GM18868 (cell line): ENCODE results near the gene TFF2.

Experiments
- ATAC-seq: cut with Tn5 transposase; IDR thresholded peaks from one replicate; pipeline ENCODE4 v1.9.1; 2021; ENCODE audit warnings: mild to moderate bottlenecking, moderate library complexity; ENCODE audit not compliant: unreplicated experiment

The TFF2 gene

DNA sequence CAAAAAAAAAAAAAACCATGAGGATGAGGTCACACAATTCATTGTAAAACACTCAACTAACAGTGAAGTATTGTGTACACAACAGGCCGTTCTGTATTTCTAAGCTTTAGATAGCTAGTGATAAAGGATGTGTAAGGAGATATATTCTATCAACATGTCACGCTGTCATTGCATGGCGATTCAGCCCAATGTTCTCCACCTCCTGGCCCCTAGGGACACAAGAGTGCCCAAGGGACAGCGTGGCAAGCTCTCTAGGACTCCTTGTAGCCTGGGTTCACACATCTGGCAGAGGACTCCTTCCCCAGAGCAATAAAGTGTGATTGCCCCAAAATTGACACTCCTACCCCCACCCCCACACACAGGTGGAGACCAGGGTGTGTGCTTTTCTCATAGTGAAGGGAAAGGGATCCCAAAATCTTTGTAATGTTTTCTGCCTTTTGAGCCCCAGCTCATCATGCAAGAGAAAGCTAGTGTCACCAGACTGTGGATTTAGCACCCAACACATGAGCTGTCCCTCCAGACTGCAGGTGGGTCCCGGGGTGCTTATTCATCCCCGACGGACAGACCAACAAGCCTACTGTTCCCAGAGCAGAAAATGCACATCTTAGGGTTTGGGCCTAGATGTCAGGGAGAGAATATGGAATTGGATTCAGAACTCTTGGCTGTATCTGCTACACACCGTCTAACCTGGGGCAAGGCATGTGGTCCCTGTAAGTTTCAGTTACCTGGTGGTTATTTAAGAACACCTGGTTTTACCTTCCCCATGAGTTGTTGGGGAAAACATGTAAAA, 33.6 kb upstream of the TFF2 start:
- no peak for ATAC-seq

- no peak for ATAC-seq
These were observed 32.5 kb upstream of the TFF2 start for GRCh38 chr21:42383331-42383730.

DNA sequence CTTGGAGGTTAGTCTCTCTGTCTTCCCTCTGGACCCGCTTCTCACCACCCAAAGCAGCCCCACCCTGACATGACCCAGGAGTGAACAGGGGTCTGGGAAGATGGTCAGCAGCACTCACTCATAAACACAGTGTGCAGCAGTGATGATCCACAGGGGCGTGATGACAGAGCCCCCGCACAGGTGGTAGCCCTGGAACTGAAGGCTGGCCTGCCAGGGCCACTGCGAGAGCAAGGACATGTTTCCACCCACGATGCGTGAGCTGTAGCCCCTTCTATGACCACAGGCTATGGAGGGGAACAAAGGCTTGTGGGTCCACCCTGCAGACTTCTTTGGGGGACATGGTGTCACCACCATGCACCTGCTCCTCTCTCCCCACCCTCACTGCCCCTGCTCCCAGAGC, 32.1 kb upstream of the TFF2 start:
- no peak for ATAC-seq

DNA sequence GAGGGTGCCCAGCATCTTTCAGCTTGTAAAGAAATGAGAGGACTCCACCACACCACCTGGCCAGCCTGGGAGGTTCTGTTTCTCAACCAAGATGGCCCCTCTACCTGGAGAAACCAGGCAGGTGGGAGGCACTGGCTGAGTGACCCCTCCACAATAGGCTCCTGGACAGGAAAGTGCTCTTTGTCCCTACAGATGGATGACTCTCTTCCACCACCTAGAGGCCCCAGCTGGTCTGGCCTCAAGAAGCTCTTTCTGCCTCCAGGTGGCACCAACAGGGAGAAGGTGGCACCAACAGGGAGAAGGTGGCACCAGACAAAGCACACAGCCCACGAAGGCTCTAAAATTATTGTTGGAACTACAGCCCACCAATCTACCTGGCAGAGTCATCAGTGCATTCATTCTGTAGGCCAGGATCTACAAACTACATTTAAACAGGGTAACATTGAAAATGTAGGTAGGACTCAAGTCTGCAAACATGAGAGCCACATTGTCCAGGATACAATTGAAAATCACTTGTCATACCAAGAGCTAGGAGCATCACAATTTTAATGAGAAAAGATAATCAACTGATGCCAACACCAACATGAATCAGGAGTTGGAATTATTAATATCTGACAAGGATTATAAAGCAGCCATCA, 30.7 kb upstream of the TFF2 start:
- no peak for ATAC-seq

GRCh38 chr21:42379426-42380215, 28.8 kb upstream of the TFF2 start:
- no peak for ATAC-seq

DNA sequence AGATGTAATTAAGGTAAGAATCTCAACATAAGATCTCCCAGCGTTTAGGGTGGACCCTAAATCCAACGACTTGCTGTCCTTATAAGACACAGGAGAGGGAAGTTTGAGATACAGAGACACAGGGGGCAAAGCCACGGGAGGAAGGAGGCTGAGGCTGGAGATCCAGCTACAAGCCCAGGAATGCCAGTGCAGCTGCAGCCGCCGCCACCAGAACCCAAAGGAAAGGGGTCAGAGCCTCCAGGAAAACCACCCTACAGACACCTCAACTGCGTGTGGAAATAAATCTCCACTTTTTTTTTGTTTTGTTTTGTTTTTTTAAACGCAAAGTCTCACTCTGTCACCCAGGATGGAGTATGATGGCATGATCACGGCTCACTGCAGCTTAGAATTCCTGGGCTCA, 27.6 kb upstream of the TFF2 start:
- ATAC-seq, result no peak

GRCh38 chr21:42377951-42378340, 27.2 kb upstream of the TFF2 start:
- ATAC-seq, result no peak

DNA sequence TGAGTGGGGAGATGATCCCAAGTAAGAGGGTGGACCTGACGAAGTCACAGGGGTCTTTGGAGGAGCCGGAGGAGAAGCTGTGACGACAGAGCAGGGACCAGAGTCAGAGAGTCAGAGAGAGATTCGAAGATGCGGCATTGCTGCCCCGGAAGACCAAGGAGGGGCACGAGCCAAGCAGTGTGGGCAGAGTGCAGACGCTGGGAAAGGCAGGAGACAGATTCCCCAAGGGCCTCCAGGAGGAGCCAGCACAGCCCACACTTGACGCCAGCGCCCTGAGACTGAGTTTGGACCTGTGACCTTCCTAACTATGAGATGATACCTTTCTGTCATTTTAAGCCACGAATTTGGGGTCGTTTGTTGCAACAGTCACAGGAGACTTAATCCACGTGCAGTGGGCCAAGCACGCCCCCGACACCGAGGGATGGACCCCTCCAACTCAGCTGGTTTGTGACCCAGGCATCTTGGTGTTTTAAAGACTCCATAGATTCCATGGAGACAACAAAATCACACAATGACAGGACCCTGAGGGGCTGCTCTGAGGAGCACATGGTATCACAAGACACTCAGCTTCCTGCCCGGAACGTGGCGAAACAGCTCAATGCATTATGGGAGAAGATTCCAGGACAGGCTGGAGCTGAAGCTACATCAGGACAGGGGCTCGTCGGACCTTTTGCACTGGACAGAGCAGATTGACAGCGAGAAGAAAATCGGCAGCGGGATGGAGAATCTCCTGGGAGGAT, 26.6 kb upstream of the TFF2 start:
- ATAC-seq, result no peak

DNA sequence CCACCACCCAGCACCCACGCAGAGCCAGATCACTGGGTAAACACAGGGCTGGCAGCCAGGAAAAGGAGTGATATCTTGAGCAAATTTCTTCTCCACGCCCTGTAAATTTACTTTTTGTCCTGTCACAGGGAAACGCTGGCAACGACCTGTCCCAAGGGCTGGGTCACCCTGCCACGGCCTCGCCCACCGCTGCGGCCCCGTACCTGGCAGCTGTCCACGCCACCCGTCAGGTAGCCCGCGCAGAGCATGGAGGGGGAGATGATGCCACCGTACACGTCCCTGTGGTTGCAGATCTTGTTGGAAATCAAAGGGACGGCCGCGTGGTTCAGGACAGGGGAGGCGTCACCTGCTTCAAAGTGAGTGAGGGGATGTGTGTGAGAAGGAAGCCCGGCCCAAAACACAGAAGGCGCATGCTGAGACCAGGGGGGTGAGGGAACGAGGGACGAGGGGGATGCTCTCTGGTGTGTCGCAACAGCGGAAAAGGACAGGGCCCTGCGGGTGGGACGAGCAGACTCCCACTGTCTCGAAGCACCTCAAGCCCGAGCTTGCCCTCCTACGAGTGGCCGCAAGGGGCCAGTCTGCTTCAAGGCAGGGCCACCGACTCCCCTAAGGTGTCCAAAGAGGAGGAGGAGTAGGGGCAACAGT, 25.7 kb upstream of the TFF2 start:
- no peak for ATAC-seq

GRCh38 chr21:42375966-42376337, 25.2 kb upstream of the TFF2 start:
- ATAC-seq, result no peak

DNA sequence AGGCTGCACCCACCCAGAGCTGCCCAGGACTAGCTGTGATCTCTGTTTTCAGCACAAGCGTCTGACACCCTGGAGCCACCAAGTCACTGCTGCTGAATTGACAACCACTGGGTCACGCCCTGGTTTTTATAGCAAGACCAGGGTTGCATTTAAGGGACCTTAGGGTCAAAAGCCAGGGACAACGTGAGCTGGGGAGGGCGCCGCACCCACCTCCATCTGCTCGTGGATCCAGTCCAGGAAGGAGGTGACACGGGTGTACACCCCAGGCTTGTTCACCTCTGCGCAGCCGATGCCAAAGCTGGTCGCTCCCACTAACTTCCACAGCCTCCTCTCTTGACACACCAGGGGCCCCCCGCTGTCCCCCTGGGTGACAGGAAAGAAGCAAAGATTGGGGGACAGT, 24.7 kb upstream of the TFF2 start:
- no peak for ATAC-seq

DNA sequence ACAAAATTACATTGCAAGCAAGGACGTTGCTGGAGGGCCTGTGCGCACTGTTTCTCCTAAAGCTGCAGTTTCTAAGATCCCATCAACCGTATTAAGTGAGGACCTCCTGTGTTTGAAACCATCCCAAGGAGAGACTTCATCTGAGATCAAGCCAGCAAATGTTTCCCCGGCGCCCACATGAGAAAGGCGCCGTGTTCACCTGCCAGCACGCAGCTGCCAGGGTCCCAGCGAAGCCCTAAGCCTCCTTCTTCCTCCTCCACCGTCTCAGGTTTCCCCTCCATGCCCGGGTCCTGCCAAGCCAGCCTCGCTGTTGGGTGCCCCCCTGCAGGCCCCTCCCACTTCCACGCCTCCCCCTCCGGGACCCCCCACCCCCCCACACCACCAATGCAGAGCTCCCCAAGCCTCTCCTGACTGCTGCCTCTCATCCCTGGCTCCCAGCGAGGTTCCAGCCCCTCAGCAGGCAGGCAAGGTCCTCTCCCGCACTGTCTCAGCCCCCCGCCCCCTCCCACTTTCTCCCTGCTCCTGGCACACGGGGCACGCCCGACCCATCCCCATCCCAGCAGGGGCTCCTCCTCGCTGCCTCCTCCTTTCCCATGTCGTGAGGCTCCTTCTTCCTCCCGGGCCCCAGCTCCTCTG, 24.2 kb upstream of the TFF2 start:
- ATAC-seq, result no peak

GRCh38 chr21:42374457-42374856, 23.7 kb upstream of the TFF2 start:
- ATAC-seq, result no peak

GRCh38 chr21:42373908-42374455, 23.2 kb upstream of the TFF2 start:
- ATAC-seq, result no peak

GRCh38 chr21:42373196-42373907, 22.6 kb upstream of the TFF2 start:
- ATAC-seq, result no peak

DNA sequence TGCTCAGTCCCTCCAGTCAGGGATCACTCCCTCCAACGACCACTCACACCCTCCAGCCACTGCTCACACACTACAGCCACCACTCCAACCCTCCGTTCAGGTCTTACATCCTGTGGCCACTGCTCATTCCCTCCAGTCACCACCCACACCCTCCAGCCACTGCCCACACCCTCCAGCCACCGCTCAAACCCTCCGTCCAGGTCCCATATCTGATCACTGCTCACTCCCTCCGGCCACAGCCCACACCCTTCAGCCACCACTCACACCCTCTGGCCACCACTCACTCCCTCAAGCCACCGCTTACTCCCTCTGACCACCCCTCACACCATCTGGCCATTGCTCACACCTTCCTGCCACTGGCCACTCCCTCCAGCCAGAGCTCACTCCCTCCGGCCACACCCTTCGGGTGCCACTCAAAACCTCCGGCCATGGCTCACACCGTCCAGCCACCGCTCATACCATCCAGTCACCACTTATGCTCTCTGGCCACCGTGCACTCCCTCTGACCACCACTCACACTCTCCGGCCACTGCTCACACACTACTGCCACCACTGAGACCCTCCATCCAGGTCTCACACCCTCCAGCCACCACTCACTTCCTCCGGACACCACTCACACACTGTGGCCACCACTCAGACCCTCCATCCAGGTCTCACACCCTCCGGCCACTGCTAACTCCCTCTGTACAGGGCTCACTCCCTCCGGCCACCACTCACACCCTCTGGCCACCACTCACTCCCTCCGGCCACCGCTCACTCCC, 20.3 kb upstream of the TFF2 start:
- ATAC-seq, result no peak

DNA sequence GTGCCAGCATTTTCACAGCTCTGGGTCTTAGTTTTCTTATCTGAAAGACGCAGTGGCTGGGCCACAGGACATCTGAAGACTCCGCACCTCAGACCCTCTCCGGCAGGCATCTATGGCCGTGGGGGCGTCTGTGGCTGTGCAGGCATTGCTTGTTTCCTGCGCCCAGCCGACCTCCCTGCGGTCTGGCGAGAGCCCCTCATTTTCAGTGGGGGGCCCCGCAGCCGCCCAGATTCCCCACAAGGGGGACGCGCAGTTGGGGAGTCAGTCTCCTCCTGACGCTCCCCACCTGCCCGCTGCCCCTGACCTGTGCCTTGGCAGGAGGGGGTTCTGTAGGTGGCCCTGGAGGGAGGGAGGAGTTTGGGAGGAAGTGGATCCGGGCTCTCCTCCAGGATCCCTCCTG, 19.0 kb upstream of the TFF2 start:
- no peak for ATAC-seq

DNA sequence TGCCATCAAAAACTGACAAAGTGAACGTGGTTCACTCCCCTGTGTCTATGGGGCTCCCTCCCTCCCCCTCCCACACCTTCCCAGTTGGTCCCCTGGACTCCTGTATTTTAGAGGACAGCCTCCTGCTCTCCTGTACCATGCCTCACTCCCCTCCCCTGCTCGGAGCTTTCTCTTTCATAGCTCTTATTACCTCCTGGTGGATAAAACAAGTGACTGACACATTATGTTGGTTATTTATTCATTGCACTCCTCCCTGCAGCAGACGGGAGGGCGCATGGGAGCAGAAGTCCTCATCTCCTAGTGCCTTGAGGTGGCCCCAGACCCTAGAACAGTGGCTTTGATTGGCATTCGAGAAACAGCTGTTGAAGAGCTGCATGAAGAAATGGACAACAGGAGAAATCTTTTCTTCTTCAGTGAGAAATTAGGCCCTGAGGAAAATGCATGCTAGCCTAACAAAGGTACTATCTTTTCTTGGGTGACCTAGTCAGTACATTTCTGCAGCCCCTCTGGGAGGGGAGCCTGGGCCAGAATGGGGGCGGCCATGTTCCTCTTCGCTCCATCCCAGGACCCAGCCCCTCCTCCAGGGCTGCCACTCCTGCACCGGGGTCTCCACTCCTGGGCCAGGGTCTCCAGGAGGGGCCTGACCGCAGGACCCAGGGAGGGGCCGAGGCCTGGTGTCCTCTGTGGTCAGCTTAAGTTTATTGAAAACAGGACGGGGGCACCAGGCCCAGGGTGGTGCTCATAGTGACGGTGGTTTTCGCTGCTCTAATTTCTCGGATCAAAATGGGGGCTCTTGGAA, 16.8 kb upstream of the TFF2 start:
- no peak for ATAC-seq
